ENCODE measurements around the gene OR51B4.

Gene OR51B4

DNA sequence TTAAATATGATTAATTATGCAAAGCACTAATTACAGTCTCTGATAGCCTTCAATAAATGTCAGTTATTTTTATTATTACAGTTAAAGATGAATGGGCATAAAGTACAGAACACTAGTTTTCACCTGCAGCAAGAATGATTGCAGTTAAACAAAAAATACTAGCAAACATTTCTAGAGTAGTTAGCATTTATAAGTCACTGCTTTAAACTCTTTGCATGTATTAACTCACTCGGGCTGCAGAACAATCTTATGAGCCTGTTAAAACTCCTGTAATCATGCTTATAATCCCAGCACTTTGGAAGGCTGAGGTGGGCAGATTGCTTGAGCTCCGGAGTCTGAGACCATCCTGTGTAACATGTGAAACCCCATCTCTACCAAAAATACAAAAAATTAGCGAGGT, 14.8 kb downstream of the OR51B4 start:
- TF ChIP-seq, protein P1, sequence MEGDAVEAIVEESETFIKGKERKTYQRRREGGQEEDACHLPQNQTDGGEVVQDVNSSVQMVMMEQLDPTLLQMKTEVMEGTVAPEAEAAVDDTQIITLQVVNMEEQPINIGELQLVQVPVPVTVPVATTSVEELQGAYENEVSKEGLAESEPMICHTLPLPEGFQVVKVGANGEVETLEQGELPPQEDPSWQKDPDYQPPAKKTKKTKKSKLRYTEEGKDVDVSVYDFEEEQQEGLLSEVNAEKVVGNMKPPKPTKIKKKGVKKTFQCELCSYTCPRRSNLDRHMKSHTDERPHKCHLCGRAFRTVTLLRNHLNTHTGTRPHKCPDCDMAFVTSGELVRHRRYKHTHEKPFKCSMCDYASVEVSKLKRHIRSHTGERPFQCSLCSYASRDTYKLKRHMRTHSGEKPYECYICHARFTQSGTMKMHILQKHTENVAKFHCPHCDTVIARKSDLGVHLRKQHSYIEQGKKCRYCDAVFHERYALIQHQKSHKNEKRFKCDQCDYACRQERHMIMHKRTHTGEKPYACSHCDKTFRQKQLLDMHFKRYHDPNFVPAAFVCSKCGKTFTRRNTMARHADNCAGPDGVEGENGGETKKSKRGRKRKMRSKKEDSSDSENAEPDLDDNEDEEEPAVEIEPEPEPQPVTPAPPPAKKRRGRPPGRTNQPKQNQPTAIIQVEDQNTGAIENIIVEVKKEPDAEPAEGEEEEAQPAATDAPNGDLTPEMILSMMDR (conservative IDR thresholded peaks at IDR 0.05; ENCODE audit: low read length) = no peak
- DNase-seq (ENCODE audit: low read depth) = no peak
- no peak overlapping the region for H3K4me3 ChIP-seq (ENCODE audit: low read length)

DNA sequence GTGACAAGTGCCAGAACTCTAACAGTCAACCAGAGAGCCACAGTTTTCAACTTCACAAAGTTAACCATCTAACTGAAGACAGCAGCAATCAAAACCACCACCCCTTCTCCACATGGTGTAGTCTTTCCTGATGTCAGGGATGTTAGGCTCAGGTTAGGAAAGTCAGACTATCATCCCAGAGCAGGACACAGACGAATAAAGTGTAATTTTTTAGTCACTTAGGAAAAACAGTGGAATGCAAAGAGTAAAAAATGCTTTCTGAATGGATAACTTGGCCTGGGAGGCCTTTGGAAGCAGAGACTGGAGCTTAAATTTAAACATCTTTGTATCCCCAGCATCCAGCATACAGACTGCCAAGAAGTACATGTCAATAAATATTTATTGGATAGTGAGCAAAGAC, 15.4 kb downstream of the OR51B4 start:
- no peak for DNase-seq (ENCODE audit: low read depth)
- TF ChIP-seq, protein P1 (conservative IDR thresholded peaks at IDR 0.05; ENCODE audit: low read length) = no peak
- no peak overlapping the region for H3K4me3 ChIP-seq (ENCODE audit: low read length)

- no peak for DNase-seq (ENCODE audit: low read depth)
- H3K4me3 ChIP-seq (ENCODE audit: low read length) = no peak overlapping the region
- TF ChIP-seq, protein P1 (conservative IDR thresholded peaks at IDR 0.05; ENCODE audit: low read length) = no peak
These were observed 15.9 kb downstream of the OR51B4 start for GRCh38 chr11:5285703-5286340.

- TF ChIP-seq, protein P1 (conservative IDR thresholded peaks at IDR 0.05; ENCODE audit: low read length) = no peak
- DNase-seq (ENCODE audit: low read depth) = no peak
These were observed 17.1 kb downstream of the OR51B4 start for GRCh38 chr11:5284637-5285036.

DNA sequence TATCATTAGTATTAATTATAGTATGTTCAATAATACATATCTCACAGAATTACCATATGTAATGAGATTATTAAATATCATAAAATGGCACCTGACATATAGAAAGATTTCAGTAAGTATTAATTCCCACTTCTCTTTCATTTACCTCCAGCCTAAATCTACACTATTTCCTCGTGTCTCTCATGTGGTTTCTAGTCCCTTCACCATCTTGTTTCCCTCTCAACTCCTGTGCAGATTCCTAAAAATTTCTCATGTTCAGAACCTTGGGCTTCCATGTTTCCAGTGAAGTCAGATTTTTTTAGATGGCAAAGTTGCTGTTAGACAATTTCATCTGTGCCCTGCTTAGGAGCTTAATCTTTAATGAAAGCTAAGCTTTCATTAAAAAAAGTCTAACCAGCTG, 17.9 kb downstream of the OR51B4 start:
- no peak for DNase-seq (ENCODE audit: low read depth)
- no peak overlapping the region for H3K4me3 ChIP-seq (ENCODE audit: low read length)
- TF ChIP-seq, protein P1 (conservative IDR thresholded peaks at IDR 0.05; ENCODE audit: low read length) = no peak

More at GRCh38 chr11:5284637-5285036, 17.1 kb downstream of the OR51B4 start:
- no peak overlapping the region for H3K4me3 ChIP-seq (ENCODE audit: low read length)

- no peak for DNase-seq (ENCODE audit: low read depth)
- TF ChIP-seq, protein P1 (conservative IDR thresholded peaks at IDR 0.05; ENCODE audit: low read length) = no peak
- H3K4me3 ChIP-seq (ENCODE audit: low read length) = no peak overlapping the region
These were observed 18.7 kb downstream of the OR51B4 start for GRCh38 chr11:5283086-5283485.

DNA sequence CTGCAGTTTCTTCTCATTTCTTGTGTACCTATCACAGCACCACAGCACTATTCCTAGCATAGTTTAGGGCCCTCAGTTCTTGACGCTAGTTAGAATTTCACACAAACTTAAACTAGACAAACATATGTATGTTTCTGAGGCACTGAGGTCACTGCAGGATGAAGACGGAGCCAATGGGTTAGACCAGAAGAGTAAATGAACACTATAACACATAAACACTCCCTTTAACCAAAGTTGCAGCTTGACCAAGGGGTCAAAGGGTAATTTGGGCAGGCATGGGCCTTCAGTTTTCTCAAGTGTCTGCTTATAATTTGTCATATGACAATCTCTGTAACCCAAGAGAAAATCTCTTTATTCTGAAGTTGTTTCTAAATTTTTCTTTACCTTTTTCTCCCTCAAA, 19.1 kb downstream of the OR51B4 start:
- DNase-seq (ENCODE audit: low read depth) = no peak
- TF ChIP-seq, protein P1 (conservative IDR thresholded peaks at IDR 0.05; ENCODE audit: low read length) = no peak
- no peak overlapping the region for H3K4me3 ChIP-seq (ENCODE audit: low read length)
